ENCODE results near the gene NOL4L.

NOL4L gene

DNA sequence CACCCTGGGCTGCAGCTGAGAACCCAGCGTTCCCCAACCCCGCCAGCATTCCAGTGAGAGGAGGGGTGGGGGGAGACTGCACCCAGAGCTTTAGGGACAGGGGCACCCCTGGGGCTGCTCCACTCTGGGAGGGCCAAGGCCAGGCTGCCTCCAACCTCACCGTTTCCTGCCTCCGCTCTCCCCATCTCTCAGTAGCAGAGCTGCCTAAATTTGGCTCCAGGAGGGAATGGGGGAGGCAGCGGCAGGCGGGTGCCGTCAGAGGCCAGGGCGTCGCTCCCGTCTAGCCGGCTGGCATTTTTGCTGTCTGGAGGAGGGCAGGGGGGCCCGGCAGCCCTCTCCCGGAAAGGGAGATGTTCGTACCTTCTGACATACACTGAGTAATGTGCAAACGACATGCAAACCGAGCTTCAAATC is 46.6 kb downstream of the NOL4L start:
- DNase-seq, result peak; percentile 59

DNA sequence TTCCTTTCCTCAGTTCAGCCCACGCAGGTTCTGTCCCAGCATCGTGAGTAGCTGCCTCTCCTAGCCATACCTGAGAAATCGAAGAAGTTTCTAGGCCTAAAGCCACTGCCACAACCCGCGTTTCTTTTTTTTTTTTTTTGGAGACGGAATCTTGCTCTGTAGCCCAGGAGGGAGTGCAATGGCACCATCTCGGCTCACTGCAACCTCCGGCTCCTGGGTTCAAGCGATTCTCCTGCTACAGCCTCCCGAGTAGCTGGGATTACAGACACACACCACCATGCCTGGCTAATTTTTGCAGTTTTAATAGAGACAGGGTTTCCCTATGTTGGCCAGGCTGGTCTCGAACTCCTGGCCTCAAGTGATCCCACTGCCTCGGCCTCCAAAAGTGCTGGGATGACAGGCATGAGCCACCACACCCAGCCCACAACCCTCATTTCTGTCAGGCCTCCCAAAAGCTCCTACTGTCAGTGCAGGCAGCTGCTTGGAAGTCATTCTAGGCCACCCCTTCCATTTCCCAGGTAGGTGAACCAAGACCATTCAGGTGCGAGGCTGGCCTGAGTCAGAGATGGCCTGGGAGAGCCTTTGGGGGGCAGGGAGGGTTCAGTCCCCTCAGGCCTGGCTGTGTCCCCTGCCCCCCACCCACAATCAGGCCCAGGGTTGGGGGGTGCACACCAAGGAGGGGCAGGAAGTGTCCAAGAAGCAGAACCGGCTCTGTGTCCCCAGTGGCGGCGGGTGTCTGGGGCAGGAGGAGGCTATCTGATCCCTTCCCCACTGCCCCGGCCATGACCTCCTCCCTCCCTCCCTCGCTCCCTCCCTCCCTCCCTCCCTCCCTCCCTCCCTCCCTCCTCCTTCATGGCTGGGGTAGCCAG is 47.2 kb downstream of the NOL4L start:
- DNase-seq, result no peak

DNA sequence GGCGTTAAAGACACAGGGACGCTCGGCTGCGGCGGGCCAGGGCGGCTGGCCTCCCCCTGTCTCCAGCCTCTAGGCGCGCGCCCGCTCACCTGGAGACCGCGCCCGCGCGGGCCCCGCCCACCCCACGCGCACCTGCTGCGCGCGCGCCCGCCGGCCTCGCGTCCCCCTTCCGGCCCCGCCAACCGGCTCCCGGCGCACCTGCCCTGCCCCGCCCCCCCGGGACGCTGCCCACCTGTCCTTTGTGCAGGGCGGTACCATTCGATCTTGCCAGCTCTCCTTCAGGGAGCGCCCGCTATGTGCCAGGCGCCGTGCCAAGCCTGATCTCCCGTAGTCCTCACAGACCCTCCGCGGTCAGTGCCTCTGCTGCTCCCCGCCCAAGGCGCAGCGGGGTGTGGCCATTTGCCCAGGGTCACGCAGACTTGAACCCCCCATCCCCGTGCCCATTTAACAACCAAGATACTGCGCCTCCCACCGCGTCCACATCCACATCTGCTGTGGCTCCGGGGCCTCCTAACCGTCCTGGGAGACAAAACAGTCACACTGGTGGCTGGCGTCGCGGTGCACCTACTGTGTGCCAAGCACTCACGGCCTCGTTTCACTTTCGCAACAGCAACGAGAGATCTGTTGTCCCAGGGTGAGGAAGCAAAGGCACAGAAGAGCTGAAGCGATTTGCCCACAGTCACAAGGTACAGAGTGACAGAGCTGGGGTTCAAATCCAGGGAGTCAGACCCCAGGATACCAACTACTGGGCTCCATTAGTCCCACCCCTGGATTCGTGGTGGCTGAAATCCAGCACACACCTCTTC is 48.1 kb downstream of the NOL4L start:
- peak; percentile 62 for DNase-seq

DNA sequence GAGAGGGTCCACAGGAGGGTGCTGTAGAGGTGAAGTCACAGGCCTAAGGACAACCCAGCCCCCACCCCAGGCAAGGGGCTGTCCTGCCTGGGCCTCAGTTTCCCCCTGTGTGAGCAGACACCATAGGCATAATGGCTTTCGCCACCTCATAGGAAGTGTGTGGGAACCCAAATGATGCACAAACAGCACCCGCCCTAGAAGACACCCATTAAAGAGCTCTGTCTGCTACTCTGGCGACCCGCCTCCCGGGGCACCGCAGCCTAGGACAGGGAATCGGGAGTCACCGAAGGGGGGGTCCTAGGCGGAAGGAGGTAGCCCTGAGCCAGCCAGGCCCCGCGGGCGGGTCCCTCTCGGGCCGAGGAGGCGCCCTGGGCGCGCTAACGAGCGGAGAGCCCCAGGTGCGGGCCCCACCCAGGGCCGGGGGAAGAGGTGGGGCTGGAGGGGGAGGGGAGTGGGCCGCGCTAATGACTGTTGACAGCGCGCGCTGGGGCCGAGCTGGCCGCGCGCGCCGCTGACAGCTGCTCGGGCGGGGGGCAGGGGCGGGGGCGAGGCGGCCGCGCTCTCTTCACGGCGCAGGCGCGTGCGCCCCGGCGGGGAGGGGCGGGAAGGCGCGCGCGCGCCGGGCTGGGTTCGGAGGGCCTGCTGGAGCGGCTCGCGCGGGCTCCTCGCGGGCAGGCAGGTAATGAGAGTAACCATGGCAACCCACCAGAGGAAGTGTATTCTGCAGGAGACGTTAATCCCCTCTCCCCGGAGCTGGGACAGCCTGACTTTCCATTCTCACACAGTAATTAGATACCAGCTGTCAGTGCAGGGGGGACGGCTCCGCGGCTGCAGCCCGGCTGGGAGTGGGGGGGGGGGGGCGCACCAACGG is 48.9 kb downstream of the NOL4L start:
- peak; percentile 76 for DNase-seq

DNA sequence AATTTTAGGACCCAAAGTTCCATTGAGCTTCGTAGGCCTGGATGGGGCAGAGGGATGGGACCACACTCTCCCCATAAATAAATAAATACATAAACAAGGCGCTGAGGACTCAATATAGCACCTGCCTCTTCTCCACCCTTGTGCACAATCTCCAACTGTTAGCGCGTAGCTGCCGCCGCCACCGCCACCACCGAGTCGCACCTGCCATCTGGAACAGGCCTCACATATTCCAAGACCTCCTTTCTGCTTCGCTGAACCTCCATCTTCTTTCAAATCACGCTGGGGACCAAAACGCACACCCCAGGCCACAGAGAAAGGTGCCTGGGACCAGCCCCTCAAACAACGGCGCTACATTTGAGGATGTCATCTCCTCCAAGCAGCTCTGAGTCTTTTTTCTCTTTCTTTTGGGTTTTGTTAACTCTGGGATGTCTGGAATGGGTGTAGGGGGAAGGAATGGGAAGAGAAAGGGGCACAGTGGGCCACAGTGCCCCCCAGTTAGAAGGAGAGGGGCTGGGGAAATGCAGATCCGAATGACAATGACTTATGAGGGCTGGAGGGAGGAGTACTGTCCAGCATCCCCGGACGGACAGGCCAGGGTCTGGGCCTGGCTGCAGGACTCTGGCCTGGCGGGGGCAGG is 49.7 kb downstream of the NOL4L start:
- DNase-seq, result no peak

DNA sequence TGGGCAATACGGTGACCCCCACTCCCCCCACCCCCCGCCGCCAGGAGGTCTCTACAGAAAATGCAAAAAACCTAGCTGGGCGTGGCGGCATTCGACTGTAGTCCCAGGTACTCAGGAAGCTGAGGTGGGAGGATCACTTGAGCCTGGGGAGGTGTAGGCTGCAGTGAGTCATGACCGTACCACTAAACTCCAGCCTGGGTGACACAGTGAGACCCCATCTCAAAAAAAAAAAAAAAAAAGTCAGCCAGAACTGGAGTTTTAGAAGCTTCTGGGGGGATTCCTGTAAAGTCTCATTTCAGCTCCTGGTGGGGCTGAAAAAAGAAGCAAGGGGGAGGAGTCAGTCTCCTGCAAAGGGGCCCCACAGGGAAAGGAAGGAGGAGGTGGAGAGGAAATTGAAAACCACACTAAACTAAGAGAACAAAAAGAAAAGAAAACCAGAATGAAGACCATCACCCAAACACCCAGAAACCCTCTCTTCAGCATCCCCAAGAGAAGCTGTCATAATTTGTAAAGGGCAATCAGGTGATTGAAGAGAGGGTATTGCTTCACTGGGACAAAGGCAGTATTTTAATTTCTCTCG is 50.4 kb downstream of the NOL4L start:
- peak; percentile 64 for DNase-seq

DNA sequence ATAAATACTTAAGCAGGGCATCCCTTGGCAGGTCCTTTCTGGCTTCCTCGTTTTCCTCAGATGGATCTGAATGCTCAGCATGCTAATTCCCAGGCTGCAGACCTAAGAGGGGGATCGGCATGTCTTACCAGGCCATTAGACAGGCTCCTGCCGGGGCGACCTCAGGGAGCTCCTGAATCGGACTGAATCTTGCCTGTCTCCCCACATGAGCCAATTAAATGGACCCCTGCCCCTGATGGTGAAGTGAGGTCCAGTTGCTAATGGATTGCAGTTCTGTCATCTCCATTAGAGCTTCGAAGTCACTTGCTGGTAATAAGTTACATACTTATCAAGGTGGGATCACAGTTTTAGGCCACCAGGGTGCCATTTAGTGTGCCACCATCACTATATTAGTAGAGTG is 51.4 kb downstream of the NOL4L start:
- DNase-seq, result no peak

DNA sequence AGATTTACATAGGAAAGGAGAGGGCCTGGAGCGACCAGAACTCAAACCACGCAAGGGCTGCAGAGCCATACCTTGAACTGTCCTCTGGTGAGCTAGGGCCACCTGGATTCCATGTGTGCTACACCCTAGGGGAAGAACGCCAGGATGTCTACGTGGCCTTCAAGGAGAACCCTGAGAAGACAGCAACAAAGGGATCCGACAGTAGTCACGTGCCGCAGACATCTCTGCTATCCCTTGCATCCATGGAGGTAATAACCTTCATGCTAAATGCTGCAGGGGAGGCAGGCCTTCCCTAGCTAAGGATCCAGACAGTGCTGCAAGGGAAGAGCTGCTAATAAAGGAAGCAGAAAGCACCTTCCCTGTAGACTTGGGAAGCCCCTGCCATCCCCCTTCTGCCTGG is 52.9 kb downstream of the NOL4L start:
- DNase-seq, result no peak

DNA sequence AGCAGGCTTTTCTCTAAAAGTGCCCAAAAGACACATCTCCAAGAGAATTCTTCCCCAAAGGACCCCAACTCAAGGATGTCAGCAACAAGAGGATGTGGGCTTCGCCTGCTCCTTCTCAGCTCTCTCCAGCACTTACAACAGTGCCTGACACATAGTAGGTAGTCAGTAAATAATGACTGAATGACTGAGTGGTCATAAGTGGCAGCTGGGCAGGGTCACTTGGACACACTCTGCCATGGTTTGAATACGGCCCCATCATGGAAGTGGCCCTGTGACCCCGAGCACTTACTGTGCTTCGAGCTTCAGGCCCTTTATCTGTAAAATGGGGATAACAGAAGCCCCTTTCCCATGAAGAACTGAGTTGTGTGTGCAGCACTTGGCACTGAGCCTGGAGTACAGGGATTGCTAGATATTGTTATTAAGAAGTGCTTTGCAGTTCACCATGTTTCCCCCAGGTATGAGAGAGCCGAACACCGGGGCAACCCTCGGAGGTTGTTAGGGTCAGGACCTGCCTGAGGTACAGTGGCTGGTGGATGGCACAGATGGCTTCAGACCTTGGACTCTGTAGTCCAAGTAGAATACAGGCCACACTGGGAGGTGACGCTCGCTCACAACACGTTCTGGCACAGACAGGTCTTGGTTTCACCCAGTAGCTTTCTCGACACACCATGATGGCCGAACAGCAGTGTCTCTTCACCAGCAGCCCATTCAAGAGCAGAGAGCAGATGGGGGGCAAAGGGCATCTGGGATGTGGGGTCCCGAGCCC is 56.0 kb downstream of the NOL4L start:
- no peak for DNase-seq

DNA sequence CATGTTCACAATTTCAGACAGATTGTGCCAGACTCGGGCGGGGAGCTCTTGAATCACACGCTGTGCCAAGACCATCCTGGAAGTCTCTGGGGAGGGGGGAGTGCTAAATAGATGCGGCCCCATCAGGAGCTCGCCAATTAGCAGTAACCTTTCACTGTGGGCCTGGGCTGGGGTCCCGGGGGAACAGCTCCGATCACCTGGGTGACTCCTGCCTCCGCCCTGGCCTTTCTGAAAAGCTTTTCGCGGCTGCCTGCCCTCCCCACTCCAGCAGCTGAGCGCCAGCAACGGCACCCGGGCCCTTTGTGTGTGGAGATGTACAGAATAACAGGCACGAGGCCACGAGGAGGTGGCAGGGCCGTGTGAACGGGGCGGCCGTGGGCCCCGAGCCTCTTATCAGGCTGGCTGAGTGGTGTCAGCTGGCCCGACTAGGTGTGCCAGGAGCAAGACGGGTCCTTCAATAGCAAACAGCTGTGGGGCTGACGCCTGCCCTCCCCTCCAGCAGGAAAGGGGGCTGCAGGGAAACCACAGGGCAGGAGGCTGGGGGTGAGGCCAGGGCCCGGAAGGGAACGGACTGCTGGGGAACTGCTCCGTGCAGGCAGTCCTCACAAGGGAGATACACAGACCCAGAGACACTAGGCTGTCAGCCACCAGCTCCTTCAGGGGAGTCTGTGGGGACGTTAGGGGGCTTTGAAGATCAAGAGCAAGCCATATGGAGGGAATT is 56.8 kb downstream of the NOL4L start:
- DNase-seq, result no peak

DNA sequence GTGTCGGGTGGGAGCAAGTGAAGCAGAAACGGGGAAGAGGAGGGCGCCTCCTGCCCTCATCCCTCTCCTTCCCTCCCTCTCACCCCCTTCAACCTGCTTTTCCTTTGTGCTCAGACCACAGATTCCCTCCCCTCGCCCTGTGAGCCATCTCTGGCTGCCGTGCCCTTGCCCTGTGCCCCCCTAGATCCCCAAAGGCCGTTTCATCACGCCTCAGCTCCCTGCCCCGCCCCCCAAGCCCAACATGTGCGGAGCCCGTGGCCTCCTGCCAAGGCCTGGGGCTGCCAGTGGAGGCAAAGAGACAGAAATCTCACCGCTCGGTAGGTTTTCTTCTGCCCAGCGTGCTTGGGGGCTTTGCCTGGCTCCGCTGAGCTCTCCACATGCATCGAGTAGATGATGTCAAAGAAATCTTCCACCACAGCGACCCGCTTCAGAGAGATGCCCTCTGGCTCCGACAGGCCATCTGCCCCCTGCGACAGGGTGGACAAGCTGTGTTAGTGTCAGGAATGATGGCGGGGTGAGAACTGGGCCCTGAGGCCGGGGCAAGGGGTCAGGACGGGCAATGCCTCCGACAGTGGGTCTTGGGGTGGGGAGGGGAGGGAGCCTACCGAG is 57.6 kb downstream of the NOL4L start:
- no peak for DNase-seq

DNA sequence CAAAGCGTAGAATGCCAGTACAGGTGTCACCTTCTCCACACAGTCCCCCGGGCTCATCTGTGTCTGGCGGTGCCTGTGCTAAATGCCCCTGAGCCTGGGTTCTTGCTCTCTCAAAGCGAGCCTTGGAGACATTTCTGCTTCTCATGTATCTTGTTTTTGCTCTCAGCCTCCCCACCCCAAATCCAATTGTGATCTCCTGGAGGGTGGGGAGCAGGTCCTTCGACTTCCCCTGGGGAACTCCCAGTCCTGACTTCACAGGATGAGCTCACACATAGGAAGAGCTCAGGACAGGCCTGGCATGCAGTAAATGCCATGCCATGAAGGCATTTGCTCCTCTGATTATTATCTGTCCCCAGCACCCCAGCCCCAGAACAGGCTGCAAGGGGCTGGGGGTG is 58.1 kb downstream of the NOL4L start:
- no peak for DNase-seq

DNA sequence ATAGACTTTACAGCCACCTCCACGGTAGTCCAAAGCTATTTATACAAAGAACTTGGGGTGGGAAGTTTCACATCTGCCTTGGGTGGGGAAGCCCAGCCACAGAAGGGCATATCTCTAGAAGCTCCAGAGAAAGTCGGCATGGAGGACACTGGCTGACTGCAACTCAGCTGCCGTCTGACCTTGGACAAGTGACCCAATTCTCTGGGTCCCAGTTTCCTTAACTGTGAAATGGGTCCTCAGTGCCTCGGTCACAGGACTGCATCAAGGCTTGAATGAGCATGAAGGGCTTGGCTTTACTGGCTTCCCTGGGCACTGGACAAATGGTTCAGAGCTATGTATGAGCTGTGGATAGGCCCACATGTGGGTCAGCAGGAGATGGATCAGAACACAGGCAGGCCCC is 58.6 kb downstream of the NOL4L start:
- DNase-seq, result no peak

DNA sequence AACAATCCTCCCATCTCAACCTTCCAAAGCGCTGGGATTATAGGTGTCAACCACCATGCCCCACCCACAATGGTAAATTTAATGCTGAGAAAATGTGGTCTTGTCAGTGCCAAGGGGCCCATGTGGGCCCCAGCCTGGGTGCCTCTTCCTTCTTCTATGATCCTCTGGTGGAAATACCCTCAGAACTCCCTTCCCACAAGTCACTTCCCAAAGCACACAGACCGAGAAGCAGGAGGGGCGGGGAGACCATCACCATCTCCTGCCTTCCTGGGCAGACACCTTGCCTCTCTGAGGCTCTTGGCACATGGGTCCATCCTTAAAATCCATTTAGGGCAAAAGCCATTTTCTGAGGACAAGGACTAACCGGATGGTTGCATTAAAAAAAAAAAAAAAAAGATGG is 59.0 kb downstream of the NOL4L start:
- DNase-seq, result no peak

DNA sequence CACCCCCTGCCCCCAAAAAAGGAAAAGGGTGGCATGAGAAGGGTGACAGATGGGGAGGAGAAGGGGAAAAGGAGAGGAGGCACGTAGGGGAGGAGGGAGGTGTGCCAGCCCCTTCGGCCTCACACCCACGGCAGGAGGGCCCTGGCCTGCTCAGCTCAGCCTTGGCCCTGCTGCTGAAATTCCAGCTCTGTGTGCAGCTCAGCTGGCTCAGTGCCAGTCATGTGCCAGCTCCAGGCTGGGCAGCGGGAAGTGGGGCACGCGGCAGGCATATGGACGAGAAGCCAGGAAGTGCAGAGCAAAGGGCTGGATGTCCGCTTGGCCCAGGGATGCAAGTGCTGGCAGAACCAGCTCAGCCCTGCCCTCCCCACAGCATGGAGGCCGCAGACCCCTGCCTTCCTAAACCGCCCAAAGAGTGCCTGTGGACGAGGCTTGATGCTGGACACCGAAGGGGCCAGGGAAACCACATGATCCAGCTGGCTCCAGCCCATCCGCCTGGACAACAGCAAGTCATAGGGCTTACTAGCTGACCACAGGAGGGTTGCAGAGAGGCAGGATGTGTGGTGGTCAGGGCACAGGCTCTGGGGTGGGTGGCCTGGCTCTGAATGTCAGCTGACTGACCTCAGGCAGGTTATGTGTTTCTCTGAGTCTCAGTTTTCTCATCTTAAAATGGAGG is 60.2 kb downstream of the NOL4L start:
- no peak for DNase-seq

DNA sequence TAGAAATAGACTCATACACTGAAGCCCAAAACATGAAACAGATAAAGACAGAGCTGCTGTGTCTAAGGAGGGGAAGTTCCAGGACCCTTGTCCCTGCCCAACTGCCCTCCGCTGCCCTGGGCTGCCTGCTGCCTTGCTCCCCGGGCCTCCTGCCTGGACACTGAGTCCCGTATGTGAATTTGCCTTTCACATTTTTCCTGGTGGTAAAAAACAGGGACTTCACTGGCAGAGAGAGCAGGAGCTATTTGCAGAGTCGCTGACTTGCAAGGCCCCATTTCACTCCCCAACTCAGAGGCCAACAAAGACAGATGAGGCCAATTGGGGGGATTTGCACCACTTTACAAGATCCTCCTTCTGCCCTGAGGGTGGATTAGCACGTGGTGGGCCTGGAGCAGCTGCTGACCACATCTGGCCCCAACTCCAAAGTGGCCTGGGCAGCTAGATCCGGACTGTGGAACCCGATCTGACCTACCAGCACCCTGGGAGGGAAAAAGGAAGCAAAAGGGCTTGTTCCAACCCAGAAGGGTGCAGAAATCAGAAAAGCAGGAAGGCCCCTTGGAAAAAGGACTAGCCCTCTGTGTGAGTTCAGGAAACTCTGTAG is 61.4 kb downstream of the NOL4L start:
- DNase-seq, result no peak

DNA sequence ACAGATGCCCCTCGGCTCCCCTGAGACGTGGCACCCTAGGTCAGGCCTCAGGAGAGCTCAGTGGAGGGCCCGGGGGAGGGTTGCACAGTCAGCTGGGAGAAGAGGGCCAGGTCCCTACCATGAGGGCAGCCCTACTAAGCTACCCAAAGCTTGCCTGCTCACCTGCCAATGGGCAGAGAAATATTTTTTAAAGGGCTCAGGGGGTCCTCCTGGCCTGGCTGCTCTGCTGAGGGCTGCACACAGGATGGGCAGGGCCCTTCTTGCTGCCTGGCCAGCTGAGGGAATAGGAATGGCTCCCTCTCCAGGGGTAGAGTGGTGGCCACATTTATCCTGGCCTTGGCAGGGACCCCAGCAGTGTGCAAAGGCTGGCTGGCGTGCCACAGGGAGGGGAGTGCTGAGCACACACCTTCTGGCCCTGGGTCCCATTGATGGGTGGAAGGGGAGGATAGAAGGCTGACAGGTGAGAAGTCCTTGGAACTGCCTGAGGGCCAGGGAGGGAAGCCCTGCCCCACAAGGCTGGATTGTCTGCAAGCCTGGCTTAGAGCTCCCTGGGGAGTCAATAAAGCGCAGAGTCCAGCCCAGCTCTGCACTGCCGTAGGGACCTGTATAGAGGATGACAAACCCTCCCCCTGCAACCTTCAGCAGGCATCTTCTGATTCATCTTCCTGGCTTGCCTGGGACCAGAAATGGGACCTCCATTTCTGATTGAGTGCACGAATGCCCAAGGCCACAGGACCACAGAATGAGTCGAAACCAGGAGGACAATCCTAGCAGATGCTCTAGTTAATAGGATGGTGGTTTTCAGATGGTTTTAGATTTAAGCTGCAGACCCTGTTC is 62.1 kb downstream of the NOL4L start:
- no peak for DNase-seq

DNA sequence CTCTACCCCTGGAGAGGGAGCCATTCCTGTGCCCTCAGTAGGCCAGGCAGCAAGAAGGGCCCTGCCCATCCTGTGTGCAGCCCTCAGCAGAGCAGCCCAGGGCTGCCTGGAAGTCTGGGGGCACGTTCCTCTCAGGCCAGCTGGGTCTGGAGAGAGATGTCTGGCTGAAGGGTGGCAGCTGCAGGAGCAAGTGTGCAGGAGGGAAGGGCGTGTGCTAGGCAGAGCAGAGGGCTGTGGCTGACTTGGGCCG is 62.7 kb downstream of the NOL4L start:
- DNase-seq, result no peak

Measured in stimulated activated CD8-positive, alpha-beta memory T cell treated with anti-CD3 and anti-CD28 coated beads, Interleukin-4, amount 100 ng/mL, for 48 hours (primary cell).